ENCODE data around the gene RXRG.

The RXRG gene

GRCh38 chr1:165367375-165367993 is 77.4 kb downstream of the RXRG start:
- peak; percentile 56 for DNase-seq (ENCODE audit: extremely low read depth, low read depth)
- no peak overlapping the region for H3K4me3 ChIP-seq (replicated peaks; ENCODE audit: low read depth, low read length)
- TF ChIP-seq CTCF (IDR thresholded peaks at IDR 0.05; ENCODE audit: low read depth, low read length, missing control alignments), result peak; percentile 97

GRCh38 chr1:165365341-165365740 is 79.6 kb downstream of the RXRG start:
- no peak for DNase-seq (ENCODE audit: extremely low read depth, low read depth)
- H3K4me3 ChIP-seq (replicated peaks; ENCODE audit: low read depth, low read length), result no peak overlapping the region
- TF ChIP-seq CTCF (IDR thresholded peaks at IDR 0.05; ENCODE audit: low read depth, low read length, missing control alignments), result no peak

GRCh38 chr1:165364568-165365133 is 80.3 kb downstream of the RXRG start:
- no peak for TF ChIP-seq CTCF (IDR thresholded peaks at IDR 0.05; ENCODE audit: low read depth, low read length, missing control alignments)
- H3K4me3 ChIP-seq (replicated peaks; ENCODE audit: low read depth, low read length), result no peak overlapping the region
- DNase-seq (ENCODE audit: extremely low read depth, low read depth), result peak; percentile 54

- H3K4me3 ChIP-seq (replicated peaks; ENCODE audit: low read depth, low read length), result no peak overlapping the region
- TF ChIP-seq CTCF (IDR thresholded peaks at IDR 0.05; ENCODE audit: low read depth, low read length, missing control alignments), result no peak
- no peak for DNase-seq (ENCODE audit: extremely low read depth, low read depth)
These were observed 88.0 kb downstream of the RXRG start for GRCh38 chr1:165356876-165357275.

- no peak for TF ChIP-seq CTCF (IDR thresholded peaks at IDR 0.05; ENCODE audit: low read depth, low read length, missing control alignments)
- DNase-seq (ENCODE audit: extremely low read depth, low read depth), result no peak
- no peak within 1 kb of the TSS for H3K4me3 ChIP-seq (replicated peaks; ENCODE audit: low read depth, low read length)
These were observed 88.7 kb downstream of the RXRG start, which contains the start of gene LMX1A for GRCh38 chr1:165355977-165356811. Gene LMX1A, minus strand, starts transcription at chr1:165356715. Its CDS starts 1,156 bp downstream, at chr1:165355559.

- TF ChIP-seq CTCF (IDR thresholded peaks at IDR 0.05; ENCODE audit: low read depth, low read length, missing control alignments), result no peak
- H3K4me3 ChIP-seq (replicated peaks; ENCODE audit: low read depth, low read length), result no peak overlapping the region
- no peak for DNase-seq (ENCODE audit: extremely low read depth, low read depth)
These were observed 89.6 kb downstream of the RXRG start for GRCh38 chr1:165355139-165355976.
